ENCODE measurements around the gene FAM72A.
"Not testable (repeated sequence)": the region's sequence is repeated elsewhere in the genome, so short reads cannot be mapped to it uniquely, and the experiment has no call there.

DNA sequence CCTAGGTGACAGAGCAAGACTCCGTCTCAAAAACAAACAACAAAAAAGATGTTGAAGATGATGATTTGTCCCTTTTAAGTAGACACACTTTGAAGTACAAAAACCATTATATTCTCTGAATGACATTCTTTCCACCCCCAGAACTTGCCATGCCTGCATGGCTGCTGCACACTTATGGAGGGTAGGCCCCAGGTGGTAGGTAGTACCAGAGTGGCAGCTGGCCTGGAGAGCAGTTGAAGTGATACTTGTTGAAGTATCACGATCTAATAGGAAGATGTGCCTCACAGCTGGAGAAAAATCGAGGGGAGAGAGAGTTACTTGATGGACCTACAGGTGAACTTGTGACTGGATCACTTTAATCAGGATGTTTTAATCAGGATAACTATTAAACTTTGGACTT is 15.6 kb upstream of the FAM72A start:
- TF ChIP-seq, protein P1, sequence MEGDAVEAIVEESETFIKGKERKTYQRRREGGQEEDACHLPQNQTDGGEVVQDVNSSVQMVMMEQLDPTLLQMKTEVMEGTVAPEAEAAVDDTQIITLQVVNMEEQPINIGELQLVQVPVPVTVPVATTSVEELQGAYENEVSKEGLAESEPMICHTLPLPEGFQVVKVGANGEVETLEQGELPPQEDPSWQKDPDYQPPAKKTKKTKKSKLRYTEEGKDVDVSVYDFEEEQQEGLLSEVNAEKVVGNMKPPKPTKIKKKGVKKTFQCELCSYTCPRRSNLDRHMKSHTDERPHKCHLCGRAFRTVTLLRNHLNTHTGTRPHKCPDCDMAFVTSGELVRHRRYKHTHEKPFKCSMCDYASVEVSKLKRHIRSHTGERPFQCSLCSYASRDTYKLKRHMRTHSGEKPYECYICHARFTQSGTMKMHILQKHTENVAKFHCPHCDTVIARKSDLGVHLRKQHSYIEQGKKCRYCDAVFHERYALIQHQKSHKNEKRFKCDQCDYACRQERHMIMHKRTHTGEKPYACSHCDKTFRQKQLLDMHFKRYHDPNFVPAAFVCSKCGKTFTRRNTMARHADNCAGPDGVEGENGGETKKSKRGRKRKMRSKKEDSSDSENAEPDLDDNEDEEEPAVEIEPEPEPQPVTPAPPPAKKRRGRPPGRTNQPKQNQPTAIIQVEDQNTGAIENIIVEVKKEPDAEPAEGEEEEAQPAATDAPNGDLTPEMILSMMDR (IDR thresholded peaks at IDR 0.05) = not testable (repeated sequence)
- TF ChIP-seq POLR2A (IDR thresholded peaks at IDR 0.05) = not testable (repeated sequence)
